MCF 10A (cell line): ENCODE measurements around the gene ALKBH3. TPM values are rescaled to one million over a fixed set of nuclear protein-coding genes. Genes with fewer than 3 reads are reported as not detected.

ENCODE experiments used
- BruUV-seq: library from RNA; stranded (reverse); fragments of 400-500 nt; replicated peaks from 2 replicates; lab custom pipeline; 2021; lab: Mats Ljungman, UMichigan
- CTCF ChIA-PET: fragments of 300-600 bp; sonication (Branson Sonifier 250); formaldehyde crosslinking; extraction: SDS; loops from one replicate; lab custom pipeline; 2021; ENCODE audit warnings: antibody characterized with exemption, inconsistent platforms; lab: Yijun Ruan, JAX
- POLR2A ChIA-PET: fragments of 300-600, 350-650 bp; sonication (Branson Sonifier 250); formaldehyde crosslinking; extraction: SDS; loops from one replicate; lab custom pipeline; 2020; ENCODE audit warnings: antibody characterized with exemption, inconsistent platforms; lab: Yijun Ruan, JAX
- DNase-seq: peaks from one replicate; pipeline ENCODE4 v3.0.0-alpha.2; 2018; ENCODE audit not compliant: unreplicated experiment
- H3K27ac Mint-ChIP-seq: one replicate; pipeline ENCODE4 v1.8.0; 2022; ENCODE audit warnings: mild to moderate bottlenecking, low read depth, mixed read lengths; ENCODE audit not compliant: unreplicated experiment
- H3K27me3 Mint-ChIP-seq: one replicate; pipeline ENCODE4 v1.8.0; 2022; ENCODE audit warnings: mixed read lengths; ENCODE audit not compliant: insufficient read depth, unreplicated experiment
- H3K36me3 Mint-ChIP-seq: one replicate; pipeline ENCODE4 v1.8.0; 2022; ENCODE audit warnings: mild to moderate bottlenecking, moderate library complexity, mixed read lengths; ENCODE audit not compliant: insufficient read depth, unreplicated experiment
- H3K4me1 Mint-ChIP-seq: one replicate; pipeline ENCODE4 v1.8.0; 2022; ENCODE audit warnings: mixed read lengths; ENCODE audit not compliant: insufficient read depth, unreplicated experiment
- H3K4me3 Mint-ChIP-seq: one replicate; pipeline ENCODE4 v1.8.0; 2022; ENCODE audit warnings: mild to moderate bottlenecking, moderate library complexity, mixed read lengths; ENCODE audit not compliant: unreplicated experiment
- H3K9me3 Mint-ChIP-seq: one replicate; pipeline ENCODE4 v1.8.0; 2022; ENCODE audit warnings: mixed read lengths; ENCODE audit not compliant: unreplicated experiment
- CTCF ChIP-seq: fragments of 200-600 bp; IDR thresholded peaks from one replicate; pipeline ENCODE4 v1.8.0; 2022; ENCODE audit warnings: antibody characterized with exemption, mild to moderate bottlenecking; ENCODE audit not compliant: unreplicated experiment
- intact Hi-C: fragments of 100-400 bp; cut with micrococcal nuclease; formaldehyde crosslinking; loops from 2 replicates; pipeline ENCODE4 v1.14.1; 2022
- total RNA-seq: library from RNA; stranded (reverse); gene quantifications from 2 replicates; pipeline ENCODE4 v1.2.3, GENCODE V29; 2022

The ALKBH3 gene
- total RNA-seq, 1 experiment from 2014 or later: 76.2 TPM

DNA sequence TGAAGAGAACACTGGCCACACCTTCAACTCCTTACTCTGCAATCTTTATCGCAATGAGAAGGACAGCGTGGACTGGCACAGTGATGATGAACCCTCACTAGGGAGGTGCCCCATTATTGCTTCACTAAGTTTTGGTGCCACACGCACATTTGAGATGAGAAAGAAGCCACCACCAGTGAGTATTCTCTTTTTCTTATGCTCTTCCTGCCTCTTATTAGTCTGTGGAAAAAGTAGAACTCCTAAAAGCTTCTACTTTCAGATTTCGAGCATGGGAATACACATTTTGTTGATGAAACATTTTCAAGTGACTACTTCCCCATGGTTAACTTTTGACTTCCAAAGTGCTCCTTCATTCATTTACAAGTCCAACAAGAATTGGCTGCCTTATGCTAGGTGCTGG is 20.9 kb downstream of the ALKBH3 start:
- Mint-ChIP-seq H3K4me3 (no peak overlapping the region), H3K4me1 (peaks cover 7% of the 10 kb centered on the region), H3K27ac (no peak overlapping the region), H3K36me3 (peaks cover 51% of the 10 kb centered on the region), H3K9me3 (no peaks in the 10 kb centered on the region), H3K27me3 (no peaks in the 10 kb centered on the region)
- no TSS peak for BruUV-seq
- ChIA-PET CTCF (interaction anchor here (1.1 to 6.3 kb wide), 2 partner anchors 11 to 127 kb away, joined by 3 to 39 read pairs; no protein-coding TSS in a partner anchor), POLR2A (no interaction called here)
- TF ChIP-seq CTCF: no peak
- intact Hi-C loops: no loop called here
- no peak for DNase-seq

- POLR2A ChIA-PET: interaction anchor here (1.1 kb wide), 1 partner anchor 15 kb away, joined by 4 read pairs; no protein-coding TSS in a partner anchor
- Mint-ChIP-seq H3K4me3 (no peak overlapping the region), H3K27me3 (no peaks in the 10 kb centered on the region), H3K4me1 (peaks cover 13% of the 10 kb centered on the region), H3K36me3 (peaks cover 48% of the 10 kb centered on the region), H3K9me3 (no peaks in the 10 kb centered on the region), H3K27ac (no peak overlapping the region)
- TF ChIP-seq CTCF: no peak
- DNase-seq: no peak
- intact Hi-C loops: no loop called here
- CTCF ChIA-PET: interaction anchor here (0.6 to 6.3 kb wide), 8 partner anchors 13 to 162 kb away, joined by 3 to 39 read pairs (median 4); no protein-coding TSS in a partner anchor
- BruUV-seq: no TSS peak
Observed at GRCh38 chr11:43903078-43903477, 22.4 kb downstream of the ALKBH3 start.

GRCh38 chr11:43903969-43904368 is 23.3 kb downstream of the ALKBH3 start:
- no TSS peak for BruUV-seq

More at GRCh38 chr11:43903969-43904368, 23.3 kb downstream of the ALKBH3 start:
- Mint-ChIP-seq H3K9me3 (no peaks in the 10 kb centered on the region), H3K4me3 (no peak overlapping the region), H3K36me3 (peaks cover 39% of the 10 kb centered on the region), H3K4me1 (peaks cover 13% of the 10 kb centered on the region), H3K27me3 (no peaks in the 10 kb centered on the region), H3K27ac (no peak overlapping the region)
- intact Hi-C loops: no loop called here
- ChIA-PET CTCF (interaction anchor here (0.6 to 6.3 kb wide), 9 partner anchors 10 to 336 kb away, joined by 3 to 39 read pairs (median 3); no protein-coding TSS in a partner anchor), POLR2A (interaction anchor here (0.9 to 1.1 kb wide), 2 partner anchors 14 to 224 kb away, joined by 4 read pairs; no protein-coding TSS in a partner anchor)
- no peak for TF ChIP-seq CTCF
- DNase-seq: no peak
